Stimulated activated CD8-positive, alpha-beta memory T cell treated with anti-CD3 and anti-CD28 coated beads, Interleukin-15, amount 100 ng/mL, for 4 hours (primary cell): ENCODE results near the gene KIAA1671.

Experiments used
- DNase-seq, 2 donors: peaks; one replicate each; pipeline ENCODE4 v3.0.0-alpha.2; 2020; ENCODE audit warnings: low read depth in 2 of 2

Gene KIAA1671

DNA sequence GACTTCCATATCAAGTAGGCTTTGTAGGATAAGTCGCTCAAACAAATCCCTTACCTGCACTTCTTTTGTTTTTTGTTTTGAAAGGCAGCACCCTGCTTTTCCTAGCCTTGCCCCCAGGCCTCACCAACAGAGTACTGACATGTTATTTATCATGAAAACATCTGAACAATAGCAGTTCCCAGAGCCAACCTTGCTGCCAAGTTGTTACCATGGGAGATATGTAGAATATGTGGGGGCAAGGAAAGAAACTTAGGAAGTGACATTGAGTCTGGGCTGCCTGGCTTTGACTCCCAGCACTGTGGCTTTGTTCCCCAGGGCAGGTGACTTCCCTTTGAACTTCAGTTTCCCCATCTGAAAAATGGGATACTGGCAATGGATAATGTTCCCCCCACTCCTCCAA, 193.8 kb downstream of the KIAA1671 start:
- DNase-seq = no peak

DNA sequence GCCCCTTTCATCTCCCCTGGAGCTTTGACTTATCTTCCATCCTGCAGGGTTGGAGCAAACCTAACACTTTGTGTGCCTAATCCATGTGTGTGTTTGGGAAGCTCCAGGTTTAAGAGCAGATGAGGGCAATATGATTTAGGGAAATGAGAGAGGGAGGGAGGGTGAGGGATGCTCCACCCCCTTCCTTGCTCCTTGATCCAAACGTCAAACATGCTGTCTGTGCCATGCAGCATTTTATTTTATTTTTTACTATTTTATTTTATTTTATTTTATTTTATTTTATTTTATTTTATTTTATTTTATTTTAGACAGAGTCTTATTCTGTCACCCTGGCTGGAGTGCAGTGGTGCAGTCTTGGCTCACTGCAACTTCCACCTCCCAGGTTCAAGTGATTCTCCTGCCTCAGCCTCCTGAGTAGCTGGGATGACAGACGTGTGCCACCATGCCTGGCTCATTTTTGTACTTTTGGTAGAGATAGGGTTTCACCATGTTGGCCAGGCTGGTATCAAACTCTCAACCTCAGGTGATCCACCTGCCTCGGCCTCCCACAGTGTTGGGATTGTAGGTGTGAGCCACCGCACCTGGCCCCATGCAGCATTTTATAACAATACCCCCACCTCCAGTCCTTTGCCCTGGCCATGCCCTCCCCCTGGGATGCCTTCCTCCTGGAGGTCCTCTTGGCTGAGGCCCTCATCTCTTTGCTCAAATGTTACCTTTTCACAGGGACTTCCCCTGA, 194.6 kb downstream of the KIAA1671 start:
- no peak for DNase-seq

DNA sequence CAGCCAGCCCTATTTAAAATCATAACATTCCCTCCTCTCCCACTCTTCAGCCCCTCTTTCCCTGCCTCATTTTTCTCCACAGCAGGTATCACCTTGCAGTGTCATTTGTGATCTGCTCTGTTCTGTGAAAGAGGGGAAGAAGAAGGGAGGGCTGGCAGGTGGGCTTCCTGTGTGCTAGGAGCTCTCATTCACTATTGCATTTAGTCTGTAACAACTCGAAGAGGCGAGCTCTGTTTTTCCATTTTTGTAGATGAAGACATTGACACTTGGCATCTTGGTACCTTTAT, 195.1 kb downstream of the KIAA1671 start:
- no peak for DNase-seq

DNA sequence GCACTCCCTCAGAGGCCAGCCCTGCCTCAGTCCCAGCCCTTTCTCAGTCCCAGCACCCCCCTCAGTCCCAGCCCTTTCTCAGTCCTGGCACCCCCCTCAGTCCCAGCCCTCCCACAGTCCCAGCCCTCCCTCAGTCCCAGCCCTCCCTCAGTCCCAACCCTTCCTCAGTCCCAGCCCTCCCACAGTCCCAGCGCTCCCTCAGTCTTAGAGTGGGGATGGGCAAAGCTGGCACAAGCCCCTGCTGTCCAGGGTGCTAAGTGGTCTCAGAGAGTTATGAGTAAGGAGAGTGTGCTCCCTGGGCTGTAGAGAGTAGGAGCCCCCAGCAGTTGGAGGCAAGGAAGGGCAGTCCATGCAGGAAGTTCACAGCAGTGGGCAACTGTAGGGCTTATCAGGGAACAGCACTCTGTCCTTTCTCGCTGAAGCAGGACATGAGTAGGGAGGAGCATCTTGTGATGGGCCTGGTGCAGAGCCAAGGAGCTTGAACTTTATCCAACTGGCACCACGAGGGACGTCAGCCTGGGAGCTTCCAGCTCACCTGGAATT, 195.7 kb downstream of the KIAA1671 start:
- DNase-seq = no peak

DNA sequence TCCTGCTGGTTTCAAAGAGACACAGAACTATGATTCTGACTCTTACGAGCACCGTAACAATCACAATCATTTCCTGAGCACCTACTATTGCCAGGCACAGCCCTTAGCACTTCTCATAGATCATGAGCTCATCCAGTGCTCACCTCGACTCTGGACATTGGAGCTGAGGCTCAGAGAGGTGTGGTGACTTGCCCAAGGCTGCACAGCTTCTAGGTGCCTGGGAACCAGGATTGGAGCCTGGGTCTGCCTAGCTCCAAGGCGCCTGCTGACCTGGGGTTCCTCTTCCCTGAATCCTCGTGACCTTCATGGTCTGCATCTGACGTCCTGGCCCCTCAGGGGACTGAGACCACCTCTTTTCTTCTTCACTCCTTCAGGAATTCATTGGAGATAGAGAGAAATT, 196.5 kb downstream of the KIAA1671 start:
- no peak for DNase-seq

DNA sequence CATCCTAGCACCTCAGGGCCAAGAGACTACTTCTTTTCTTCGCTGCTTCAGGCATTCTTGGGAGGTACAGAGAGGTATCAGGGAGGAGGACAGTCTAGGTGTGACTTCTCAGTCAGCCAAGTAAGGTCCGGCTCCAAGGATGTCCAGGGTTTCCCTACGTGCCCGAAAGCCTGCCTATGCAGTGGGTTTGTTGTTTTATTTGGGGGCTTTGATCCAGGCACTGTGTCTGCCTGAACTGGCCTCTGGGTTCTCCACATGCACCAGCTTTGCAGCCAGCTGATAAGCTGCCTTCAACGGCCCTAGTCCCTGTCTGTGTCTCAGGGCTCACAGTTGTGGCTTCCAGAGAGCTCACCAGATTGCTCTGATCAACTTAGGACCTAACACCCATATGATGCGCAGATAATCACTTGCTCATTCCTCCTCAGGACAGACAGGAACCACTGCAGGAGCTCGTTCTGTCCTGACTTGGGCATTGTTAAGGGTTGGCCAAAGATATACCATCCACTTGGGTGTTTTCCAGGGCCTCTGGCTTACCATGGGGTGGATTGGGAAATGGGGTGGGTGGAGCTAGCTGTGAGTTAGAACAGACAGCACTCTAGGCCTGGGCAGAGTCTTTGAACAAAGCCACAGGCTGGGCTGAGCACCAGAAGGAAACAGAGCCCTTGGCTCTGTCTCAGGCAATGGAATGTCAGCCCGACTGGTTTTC, 201.6 kb downstream of the KIAA1671 start:
- no peak for DNase-seq

DNA sequence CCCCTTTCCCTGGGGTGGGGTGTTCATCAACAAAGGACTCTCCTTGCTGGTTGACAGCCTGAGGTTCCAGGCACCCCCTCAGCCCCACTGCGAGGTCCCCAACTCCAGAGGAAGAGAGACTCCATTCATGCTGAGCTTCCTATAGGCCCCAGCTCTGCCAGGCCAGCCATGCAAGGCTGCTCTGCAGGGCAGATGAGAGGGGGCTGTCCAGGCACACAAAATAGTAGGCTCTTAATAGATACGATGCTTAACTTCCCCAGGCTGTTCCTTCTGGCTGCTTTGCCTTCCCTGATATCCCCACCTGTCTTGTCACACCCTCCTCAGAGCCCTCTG, 202.1 kb downstream of the KIAA1671 start:
- no peak for DNase-seq

DNA sequence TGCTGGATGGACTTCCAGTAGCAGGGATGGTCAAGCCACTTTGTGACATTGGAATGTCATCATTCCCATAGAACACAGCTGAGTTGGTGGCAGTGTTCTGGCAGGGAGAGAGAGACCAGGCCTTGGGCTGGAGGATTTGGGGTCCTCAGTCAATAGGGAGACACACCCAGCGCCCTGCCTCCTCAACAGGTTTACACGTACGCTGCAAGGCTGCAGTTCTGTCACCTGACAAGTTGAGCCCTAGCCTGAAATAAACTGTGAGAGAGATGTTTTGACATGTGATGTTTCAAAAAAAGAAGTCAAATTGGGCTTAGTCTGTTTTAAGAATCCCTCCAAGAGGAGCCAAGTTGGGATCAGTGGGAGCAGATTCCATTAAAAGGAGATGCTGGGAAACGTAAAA, 204.2 kb downstream of the KIAA1671 start:
- no peak for DNase-seq

DNA sequence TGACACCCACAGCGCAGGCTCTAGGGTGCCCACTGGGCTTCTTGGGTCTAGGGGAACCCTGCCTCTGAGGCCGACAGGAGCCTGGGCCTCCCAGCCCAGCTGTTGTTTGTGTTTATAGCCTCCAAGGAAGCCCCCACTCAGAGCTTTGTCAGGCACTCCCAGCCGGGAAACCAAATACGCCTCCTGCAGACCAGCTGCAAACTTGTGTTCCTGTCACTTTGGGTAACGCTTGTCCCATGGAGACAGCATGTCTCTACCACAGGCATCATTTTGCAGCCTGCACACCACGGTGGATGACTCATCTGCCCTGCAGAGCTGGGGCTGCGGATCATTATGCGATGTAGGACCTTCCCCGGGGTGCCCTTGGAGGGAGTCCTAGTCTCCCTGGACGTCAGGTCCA, 206.5 kb downstream of the KIAA1671 start:
- no peak for DNase-seq

DNA sequence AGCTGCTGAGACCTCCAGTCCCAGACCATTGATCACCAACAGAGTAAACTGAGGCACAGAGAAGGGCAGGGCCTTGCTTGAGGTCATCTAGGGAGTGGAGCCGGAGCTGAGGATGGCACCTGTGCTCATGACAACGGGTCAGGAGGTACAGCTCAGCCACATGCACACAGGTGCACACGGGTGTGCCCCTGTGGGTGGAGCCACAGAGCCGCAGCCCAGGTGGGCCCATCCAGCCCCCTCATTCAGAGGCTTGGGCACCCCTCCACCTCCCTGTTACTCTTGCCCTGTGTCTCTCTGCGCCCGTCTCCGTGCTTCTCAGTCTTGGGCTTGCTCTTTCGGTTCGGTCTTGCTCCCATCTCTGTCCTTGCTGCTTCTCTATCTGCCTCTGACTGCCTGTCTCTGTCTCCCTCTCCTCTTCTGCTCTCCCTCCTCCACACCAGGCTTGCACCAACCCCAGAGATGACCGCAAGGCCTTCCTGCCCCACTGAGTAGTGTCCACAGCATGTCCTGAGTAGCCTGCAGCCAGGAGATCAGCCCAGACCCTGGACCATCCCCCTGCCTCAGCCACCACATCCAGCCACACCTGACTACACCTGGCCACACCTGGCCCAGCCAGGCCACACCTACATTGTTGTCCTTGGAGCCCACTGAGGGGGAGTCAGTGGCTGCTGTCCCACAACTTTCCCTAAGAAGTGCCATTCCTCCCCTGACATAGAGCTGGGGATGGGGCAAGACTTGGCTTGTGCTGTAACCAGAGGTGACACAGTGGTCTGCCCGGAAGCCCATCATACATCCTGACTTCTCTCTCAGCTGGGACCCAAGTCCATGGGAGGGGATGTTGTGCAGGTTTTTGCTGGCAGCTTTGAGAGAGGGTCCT, 207.8 kb downstream of the KIAA1671 start:
- no peak for DNase-seq

DNA sequence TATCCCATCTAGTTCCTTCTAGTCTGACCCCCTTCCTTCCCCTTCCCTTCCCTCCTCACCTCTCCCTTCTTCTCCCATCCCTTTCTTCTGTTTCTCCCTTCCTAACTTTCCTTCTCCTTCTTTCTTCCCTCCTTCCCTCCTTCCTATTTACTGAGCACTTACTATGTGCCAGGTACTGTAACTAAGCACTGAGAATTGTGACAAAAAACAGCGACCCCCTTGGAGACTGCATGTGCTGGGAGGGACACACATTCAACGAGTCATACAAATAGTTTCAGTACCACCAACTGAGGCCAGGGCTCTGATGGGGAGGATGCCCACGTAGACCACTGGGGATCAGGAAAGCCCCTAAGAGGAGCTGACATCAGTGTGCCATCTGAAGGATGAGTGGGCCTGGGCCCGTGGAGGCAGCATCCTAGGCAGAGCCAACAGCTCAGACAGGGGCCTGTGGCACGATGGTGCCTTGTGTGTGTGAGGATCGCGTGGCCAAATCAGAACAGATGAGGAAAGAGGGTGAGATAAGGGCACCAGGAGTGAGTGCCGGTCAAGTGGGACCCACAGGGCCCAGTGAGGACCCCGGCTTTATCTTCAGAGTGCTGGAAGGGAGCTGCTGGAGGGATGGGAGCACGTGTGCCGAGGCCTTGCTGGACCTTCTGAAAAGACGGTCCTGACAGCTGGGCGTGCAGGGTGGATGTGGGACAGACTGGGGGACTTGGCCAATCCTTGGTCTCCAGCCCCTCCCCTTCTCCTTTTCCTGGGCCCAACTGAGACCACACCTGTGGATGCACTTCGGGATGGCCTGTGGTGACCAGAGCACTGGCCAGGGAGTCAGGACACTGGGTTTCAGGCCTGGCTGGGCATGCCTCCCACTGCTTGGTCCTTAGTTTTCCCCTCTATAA, 208.8 kb downstream of the KIAA1671 start:
- DNase-seq = no peak

DNA sequence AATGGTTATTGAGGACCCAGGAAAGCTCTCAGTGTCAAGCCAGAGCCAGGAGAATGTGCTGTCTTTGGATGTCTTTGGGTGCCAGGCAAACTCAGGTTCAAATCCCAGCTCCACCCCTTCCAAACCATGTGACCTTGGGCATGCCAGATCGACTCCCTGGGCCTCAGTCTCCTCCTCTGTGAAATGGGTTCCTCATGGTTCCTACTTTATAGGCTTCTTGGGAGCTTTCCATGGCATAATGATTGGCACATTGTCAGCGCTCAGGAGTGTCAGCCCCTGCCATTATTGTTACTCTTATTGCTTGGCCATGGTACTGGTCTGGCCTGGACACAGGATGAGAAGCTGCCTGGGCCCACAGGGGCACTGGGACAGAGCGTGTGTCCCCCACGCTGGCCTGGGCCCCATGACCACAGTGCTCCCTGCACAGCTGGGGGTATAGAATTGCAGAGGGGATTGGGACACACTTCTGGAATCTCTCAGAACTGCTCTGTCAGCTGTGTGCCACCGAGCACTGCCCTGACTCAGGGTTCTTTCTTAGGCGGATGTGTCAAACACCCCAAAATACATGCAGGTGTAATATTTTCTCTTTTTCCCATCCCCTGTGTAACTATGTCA, 209.5 kb downstream of the KIAA1671 start:
- DNase-seq = no peak

DNA sequence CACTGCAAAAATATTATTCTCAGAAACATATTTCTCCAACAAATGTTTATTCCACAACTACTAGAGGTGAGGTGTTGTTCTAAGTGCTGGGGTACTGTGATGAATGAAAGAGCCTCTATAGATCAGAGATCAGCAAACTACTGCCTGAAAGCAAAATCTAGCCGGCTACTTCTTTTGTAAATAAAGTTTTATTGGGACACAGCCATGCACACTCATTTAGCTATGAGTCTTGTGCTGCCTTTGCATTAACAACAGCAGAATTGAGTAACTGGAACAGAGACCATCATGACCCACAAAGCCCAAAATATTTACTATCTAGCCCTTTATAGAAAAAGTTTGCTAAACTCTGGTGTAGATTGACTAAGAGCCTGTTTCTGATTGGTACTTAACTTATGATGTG, 210.0 kb downstream of the KIAA1671 start:
- no peak for DNase-seq

DNA sequence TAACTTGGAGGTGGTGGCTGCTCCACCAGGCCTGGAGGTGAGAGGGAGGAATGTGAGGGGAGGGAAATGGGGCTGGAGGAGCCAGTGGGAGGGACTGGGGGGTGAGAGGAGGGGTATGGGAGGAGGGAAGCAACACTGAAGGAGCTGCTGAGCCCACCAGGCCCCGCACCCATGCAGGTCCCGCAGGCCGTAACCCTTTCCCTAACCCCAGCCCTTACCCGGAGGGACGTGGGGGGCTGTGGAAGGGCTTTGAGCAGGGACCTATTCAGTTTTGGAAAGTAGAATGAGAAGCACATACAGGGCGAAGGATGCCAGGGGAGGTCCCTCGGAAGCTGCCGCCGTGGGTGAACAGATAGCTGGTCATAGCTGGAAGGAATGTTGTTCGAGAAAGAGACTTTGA, 213.3 kb downstream of the KIAA1671 start:
- no peak for DNase-seq

DNA sequence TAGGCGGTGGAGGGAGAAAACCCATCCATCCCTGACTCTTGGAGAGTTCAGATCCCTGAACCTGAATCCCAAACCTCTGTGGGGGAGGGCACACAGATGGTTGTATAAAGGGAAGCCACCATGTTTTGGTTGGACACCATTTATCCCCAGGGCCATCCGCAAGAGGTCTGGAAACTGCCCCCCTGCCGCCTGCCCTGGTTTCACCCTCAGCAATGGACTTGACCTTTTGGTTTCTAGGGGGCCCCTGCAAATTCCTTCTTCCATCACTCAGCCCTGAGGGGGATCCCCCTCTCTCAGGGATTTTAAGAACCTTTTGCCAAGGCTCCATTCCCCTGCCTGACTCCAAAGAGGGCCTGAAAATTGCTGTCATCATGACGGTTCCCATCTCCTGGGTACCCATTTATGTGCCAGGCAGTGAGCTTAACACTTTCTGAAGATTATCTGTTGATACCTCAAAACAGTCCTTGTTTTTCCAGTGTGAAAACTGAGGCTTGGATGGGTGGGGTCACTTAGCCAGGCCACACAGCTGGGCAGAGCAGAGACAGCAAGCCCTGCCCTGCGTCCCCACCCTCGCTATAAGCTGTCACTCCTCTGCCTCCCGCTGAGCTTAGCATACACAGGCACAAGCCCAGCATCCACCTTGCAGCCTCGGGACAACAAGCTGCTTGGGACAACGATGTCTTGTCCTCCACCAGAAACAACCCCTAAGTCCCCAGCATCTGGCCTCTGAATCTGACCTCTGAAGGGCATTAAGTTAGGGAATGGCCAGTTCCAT, 213.9 kb downstream of the KIAA1671 start:
- DNase-seq = no peak

DNA sequence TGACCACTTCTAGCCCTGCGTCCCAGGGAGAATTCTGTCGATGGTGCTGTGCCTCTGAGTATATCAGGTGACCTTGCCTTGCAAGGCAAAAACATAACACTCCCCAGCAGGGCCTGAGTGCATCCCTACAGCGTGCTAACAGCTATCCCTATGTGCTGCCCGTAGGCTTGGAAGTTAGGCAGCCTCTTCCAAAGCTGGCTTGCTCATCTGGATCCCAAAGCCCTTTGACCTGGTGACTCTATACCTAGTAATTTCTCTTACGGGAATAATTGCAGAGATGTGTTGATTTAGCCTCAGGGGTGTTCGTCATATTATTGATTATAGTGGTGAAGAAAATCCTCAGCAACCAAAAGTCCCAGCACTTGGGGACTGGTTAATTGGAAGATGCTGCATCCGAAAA, 214.6 kb downstream of the KIAA1671 start:
- no peak for DNase-seq

DNA sequence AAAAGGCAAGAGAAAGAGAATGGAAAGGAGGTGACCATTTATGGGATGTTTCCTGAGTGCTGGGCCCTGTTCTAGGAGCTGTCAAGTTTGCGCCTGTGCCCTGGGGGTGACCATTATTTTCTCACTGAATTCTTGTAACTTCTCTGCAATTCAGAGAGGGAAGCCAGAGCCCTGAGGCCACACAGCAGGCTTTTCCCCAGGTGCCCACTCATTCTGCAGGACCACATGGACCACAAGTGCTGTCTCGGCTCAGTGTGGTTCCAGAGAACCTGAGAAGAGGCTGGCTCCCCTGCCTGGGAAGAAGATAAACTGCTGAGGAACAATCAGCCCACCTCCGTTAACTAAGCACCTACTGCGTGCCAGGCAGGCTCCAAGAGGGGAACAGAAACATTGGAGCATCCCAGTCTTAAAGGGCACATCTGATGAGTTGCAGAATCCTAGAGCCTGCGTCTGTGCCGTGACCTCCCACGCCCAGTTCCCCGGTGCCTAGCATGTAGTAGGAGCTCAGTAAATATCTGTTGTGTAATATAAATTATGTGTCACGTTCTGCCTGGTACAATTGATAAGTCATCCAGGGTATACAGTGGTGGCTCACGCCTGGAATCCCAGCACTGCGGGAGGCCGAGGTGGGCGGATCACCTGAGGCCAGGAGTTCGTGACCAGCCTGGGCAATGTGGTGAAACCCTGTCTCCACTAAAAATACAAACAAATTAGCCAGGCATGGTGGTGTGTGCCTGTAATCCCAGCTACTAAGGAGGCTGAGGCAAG, 215.5 kb downstream of the KIAA1671 start:
- DNase-seq = no peak

DNA sequence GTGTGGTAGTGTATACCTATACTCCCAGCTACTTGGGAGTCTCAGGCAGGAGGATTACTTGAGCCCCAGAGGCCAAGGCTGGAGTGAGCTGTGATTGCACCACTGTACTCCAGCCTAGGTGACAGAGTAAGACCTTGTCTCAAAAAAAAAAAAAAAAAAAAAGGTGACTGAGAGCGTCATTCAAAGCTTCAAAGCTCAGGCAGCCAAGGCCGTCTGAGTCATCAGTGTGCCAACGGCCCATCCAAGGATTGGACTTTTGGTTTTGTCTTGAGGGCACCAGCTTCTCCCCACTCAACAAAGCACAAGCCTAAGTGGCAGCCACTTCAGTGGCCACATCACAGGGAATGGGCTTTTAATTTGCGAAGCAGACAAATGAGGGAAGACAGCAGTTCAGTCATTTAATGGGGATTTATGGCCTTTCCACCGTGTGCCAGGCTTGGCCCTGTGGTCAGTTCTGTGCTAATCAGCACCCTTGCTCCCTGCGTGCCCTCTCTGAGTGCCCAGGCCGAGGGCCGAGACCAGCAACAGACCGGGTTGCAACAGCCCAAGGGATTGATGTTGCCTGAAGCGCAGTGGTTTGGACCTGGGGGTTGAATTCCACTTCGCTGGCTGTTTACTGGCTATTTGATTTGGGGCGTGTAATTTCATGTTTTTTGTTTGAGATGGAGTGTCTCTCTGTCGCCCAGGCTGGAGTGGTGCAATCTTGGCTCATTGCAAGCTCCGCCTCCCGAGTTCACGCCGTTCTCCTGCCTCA, 216.9 kb downstream of the KIAA1671 start:
- no peak for DNase-seq

DNA sequence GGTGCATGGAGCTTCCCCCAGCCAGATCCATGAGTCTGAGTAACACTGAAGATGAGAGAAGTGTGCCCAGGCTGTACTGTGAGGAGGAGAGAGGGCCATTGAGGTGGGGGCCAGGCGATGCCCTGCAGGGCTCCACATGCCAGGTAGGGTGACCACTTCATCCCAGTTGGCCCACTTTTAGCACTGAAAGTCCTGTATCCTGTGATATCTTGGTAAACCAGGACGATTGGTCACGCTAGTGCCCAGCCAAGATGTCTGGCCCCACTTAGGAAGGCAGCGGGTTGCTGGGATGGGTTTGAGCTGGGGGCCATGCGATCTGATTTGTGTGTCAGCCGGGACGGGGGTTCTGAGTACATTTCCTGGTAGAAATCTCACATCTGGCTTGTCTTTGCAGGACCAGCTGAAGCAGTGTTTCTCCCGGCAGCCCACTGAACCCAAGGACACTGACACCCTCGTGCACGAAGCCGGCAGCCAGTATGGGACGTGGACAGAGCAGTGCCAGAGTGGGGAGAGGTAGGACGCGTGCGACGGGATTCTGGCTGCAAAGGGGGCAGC, 218.0 kb downstream of the KIAA1671 start:
- no peak for DNase-seq
